ENCODE data around the gene CCDC88C.

DNA sequence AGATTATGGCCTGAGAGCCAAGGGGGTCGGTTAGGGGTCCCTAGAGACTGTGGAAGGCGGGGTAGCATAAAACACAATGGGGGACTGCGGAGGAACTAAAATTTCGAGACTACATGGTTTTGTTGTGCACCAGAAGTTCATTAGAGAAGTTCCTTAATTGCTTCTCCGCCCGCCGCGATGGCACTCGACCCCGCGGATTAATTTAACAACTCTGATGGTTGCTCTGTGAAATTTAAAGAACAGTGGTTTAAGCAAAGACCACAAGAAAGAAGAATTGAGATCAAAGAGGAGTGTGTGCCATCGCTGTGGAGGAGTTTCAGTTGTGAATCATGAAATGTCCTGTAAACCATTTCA lies 1.4 kb upstream of the CCDC88C start:
- TF ChIP-seq EZH2 (IDR thresholded peaks at IDR 0.05; ENCODE audit: low read depth, unreplicated experiment) (no peak), CREB1 (CRISPR knock-in tag; IDR thresholded peaks at IDR 0.05; ENCODE audit: low read depth) (no peak), EZH2phosphoT487 (IDR thresholded peaks at IDR 0.05; ENCODE audit: unreplicated experiment) (no peak), STAT1 (IDR thresholded peaks at IDR 0.05; ENCODE audit: unreplicated experiment) (no peak), POLR2AphosphoS5 (IDR thresholded peaks at IDR 0.05; ENCODE audit: low read depth) (no peak), ZNF331 (CRISPR knock-in tag; IDR thresholded peaks at IDR 0.05; ENCODE audit: low read depth) (no peak)
- TF ChIP-seq, protein P1, sequence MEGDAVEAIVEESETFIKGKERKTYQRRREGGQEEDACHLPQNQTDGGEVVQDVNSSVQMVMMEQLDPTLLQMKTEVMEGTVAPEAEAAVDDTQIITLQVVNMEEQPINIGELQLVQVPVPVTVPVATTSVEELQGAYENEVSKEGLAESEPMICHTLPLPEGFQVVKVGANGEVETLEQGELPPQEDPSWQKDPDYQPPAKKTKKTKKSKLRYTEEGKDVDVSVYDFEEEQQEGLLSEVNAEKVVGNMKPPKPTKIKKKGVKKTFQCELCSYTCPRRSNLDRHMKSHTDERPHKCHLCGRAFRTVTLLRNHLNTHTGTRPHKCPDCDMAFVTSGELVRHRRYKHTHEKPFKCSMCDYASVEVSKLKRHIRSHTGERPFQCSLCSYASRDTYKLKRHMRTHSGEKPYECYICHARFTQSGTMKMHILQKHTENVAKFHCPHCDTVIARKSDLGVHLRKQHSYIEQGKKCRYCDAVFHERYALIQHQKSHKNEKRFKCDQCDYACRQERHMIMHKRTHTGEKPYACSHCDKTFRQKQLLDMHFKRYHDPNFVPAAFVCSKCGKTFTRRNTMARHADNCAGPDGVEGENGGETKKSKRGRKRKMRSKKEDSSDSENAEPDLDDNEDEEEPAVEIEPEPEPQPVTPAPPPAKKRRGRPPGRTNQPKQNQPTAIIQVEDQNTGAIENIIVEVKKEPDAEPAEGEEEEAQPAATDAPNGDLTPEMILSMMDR (conservative IDR thresholded peaks at IDR 0.05; ENCODE audit: low read depth in 2 of 2) = no peak
- TF ChIP-seq, protein P2, sequence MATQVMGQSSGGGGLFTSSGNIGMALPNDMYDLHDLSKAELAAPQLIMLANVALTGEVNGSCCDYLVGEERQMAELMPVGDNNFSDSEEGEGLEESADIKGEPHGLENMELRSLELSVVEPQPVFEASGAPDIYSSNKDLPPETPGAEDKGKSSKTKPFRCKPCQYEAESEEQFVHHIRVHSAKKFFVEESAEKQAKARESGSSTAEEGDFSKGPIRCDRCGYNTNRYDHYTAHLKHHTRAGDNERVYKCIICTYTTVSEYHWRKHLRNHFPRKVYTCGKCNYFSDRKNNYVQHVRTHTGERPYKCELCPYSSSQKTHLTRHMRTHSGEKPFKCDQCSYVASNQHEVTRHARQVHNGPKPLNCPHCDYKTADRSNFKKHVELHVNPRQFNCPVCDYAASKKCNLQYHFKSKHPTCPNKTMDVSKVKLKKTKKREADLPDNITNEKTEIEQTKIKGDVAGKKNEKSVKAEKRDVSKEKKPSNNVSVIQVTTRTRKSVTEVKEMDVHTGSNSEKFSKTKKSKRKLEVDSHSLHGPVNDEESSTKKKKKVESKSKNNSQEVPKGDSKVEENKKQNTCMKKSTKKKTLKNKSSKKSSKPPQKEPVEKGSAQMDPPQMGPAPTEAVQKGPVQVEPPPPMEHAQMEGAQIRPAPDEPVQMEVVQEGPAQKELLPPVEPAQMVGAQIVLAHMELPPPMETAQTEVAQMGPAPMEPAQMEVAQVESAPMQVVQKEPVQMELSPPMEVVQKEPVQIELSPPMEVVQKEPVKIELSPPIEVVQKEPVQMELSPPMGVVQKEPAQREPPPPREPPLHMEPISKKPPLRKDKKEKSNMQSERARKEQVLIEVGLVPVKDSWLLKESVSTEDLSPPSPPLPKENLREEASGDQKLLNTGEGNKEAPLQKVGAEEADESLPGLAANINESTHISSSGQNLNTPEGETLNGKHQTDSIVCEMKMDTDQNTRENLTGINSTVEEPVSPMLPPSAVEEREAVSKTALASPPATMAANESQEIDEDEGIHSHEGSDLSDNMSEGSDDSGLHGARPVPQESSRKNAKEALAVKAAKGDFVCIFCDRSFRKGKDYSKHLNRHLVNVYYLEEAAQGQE (IDR thresholded peaks at IDR 0.05; ENCODE audit: unreplicated experiment) = no peak
